ENCODE data around the gene DYNLL1. TPM values are rescaled to one million over a fixed set of nuclear protein-coding genes. Genes with fewer than 3 reads are reported as not detected.
A peak's percentile ranks its signal among the peaks of the same experiment; 100 is the strongest.
"Not testable (repeated sequence)": the region's sequence is repeated elsewhere in the genome, so short reads cannot be mapped to it uniquely, and the experiment has no call there.

DYNLL1 gene
- polyA plus RNA-seq (2013): 658 and 709 TPM in 2 replicates

DNA sequence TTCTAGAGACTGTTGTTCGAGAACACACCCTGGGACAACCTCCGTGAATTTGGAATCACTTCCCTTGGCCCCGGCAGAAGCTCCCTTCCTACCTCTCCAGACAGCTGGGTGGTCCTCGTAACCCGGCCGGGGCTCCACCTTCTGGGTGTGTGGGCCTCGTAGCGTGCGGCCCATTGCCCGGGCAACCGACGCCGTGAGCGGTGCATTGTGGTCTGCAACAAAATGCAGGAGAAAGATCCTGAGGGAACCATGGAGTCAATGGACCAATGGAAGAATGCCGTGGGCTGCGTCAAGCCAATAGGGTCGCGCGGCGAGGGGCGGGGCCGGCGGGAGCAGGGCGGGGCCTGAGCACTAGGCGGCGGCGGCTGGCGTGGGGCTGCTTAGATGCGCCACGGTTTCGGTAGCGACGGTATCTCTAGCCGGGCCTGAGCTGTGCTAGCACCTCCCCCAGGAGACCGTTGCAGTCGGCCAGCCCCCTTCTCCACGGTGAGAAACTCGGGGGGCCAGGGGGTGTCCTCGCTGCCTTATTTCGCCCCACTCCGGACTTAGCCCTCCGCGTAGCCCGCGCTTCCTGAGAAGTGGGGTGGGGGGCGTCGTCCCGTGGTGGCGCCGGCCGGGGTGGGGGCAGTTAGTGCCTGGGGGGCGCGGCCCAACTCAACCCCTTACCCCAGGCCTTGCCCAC, at the start of gene DYNLL1:
DYNLL1 (plus strand) TSS at position 383 of the 682 bp plus-strand sequence. CDS start 309 bp downstream, outside the sequence.
- H4K91ac ChIP-seq (ENCODE audit: low read depth, low read length): peak within 1 kb of the TSS; percentile 87
- peak within 1 kb of the TSS; percentile 77 for H4K12ac ChIP-seq (ENCODE audit: low read depth, low read length)
- peaks cover 2 to 6% of the 10 kb centered on the region in 2 experiments for H3K4me1 ChIP-seq (ENCODE audit: control insufficient read depth in 1 of 2, insufficient read depth in 2 of 2, low read length in 2 of 2)
- H3K4ac ChIP-seq (ENCODE audit: low read depth, low read length): peak within 1 kb of the TSS; percentile 94
- peak within 1 kb of the TSS; percentile 80 for H4K8ac ChIP-seq (ENCODE audit: low read depth, low read length)
- peak within 1 kb of the TSS; percentile 94 for H3K4me2 ChIP-seq (ENCODE audit: low read length)
- H3K4me3 ChIP-seq (ENCODE audit: low read depth, low read length): peak within 1 kb of the TSS; percentile 87
- H2BK12ac ChIP-seq (ENCODE audit: low read length): no peak within 1 kb of the TSS
- peak; percentile 93 to 99 for DNase-seq
- peak within 1 kb of the TSS; percentile 96 for H3K14ac ChIP-seq (ENCODE audit: low read length)
- peak within 1 kb of the TSS; percentile 68 for H3K27ac ChIP-seq (ENCODE audit: low read depth, low read length)
- no peaks in the 10 kb centered on the region for H3K27me3 ChIP-seq (ENCODE audit: insufficient read depth, low read length)
- peak within 1 kb of the TSS; percentile 93 for H2AFZ ChIP-seq (ENCODE audit: insufficient read depth, low read length, poor library complexity)
- H3K79me1 ChIP-seq (ENCODE audit: low read length): peaks cover 12% of the 10 kb centered on the region
- peak within 1 kb of the TSS; percentile 97 for H2AK5ac ChIP-seq (ENCODE audit: low read length)
- H3K79me2 ChIP-seq (ENCODE audit: control insufficient read depth, insufficient read depth, low read length, poor library complexity): peaks cover 13% of the 10 kb centered on the region
- peak within 1 kb of the TSS; percentile 95 for H3K9ac ChIP-seq (ENCODE audit: low read length)
- peak within 1 kb of the TSS; percentile 89 for H3K18ac ChIP-seq (ENCODE audit: low read length)
- WGBS (ENCODE audit: extremely low coverage, insufficient coverage, insufficient read length): no CpG with 5 or more reads among the region's 53 CpGs
- H3K36me3 ChIP-seq (ENCODE audit: control insufficient read depth in 1 of 2, insufficient read depth in 2 of 2, low read length in 2 of 2): peaks cover 8 to 20% of the 10 kb centered on the region in 2 experiments
- H2BK120ac ChIP-seq (ENCODE audit: insufficient read depth, low read length, poor library complexity): peak within 1 kb of the TSS; percentile 70
- no peak within 1 kb of the TSS for H3K23ac ChIP-seq (ENCODE audit: low read length)
- H3K9me3 ChIP-seq (ENCODE audit: insufficient read depth, low read depth, low read length): no peaks in the 10 kb centered on the region
- peak within 1 kb of the TSS; percentile 80 for H2BK5ac ChIP-seq (ENCODE audit: low read depth, low read length, poor library complexity)

DNA sequence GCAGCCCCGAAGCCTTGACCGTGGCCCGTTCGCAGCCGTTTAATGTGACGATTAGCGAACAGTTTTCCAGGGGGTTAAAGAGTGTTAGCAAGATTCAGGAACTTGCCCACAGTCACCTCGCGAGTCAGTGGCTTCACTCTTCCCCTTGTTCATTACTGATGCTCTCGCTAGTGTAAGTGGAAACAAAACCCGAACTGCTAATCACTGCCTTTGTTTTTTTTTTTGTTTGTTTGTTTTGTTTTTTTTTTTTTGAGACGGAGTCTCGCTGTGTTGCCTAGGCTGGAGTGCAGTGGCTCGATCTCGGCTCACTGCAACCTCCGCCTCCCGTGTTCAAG, 49.1 kb upstream of the DYNLL1 start:
- Histone ChIP-seq H4K12ac (ENCODE audit: low read depth, low read length) (peak overlapping the region; percentile 85), H4K91ac (ENCODE audit: low read depth, low read length) (peak overlapping the region; percentile 60), H3K4me3 (ENCODE audit: low read depth, low read length) (peak overlapping the region; percentile 83), H4K8ac (ENCODE audit: low read depth, low read length) (peak overlapping the region; percentile 93), H3K9ac (ENCODE audit: low read length) (peak overlapping the region; percentile 80), H3K18ac (ENCODE audit: low read length) (peak overlapping the region; percentile 62), H2AFZ (ENCODE audit: insufficient read depth, low read length, poor library complexity) (peak overlapping the region; percentile 17), H3K4ac (ENCODE audit: low read depth, low read length) (peak overlapping the region; percentile 81), H3K79me2 (ENCODE audit: control insufficient read depth, insufficient read depth, low read length, poor library complexity) (peaks cover 12% of the 10 kb centered on the region), H2BK5ac (ENCODE audit: low read depth, low read length, poor library complexity) (peak overlapping the region; percentile 42), H3K14ac (ENCODE audit: low read length) (peak overlapping the region; percentile 81), H3K27ac (ENCODE audit: low read depth, low read length) (peak overlapping the region; percentile 20), H3K4me2 (ENCODE audit: low read length) (peak overlapping the region; percentile 81), H3K36me3 (ENCODE audit: control insufficient read depth in 1 of 2, insufficient read depth in 2 of 2, low read length in 2 of 2) (peaks cover 5 to 27% of the 10 kb centered on the region in 2 experiments)
- H3K4me1 ChIP-seq (ENCODE audit: control insufficient read depth in 1 of 2, insufficient read depth in 2 of 2, low read length in 2 of 2); H2BK120ac ChIP-seq (ENCODE audit: insufficient read depth, low read length, poor library complexity); H2BK12ac ChIP-seq (ENCODE audit: low read length); H2AK5ac ChIP-seq (ENCODE audit: low read length); DNase-seq; H3K79me1 ChIP-seq (ENCODE audit: low read length); H3K9me3 ChIP-seq (ENCODE audit: insufficient read depth, low read depth, low read length); H3K23ac ChIP-seq (ENCODE audit: low read length); H3K27me3 ChIP-seq (ENCODE audit: insufficient read depth, low read length): not testable (repeated sequence)
- no CpG with 5 or more reads among the region's 17 CpGs for WGBS (ENCODE audit: extremely low coverage, insufficient coverage, insufficient read length)

DNA sequence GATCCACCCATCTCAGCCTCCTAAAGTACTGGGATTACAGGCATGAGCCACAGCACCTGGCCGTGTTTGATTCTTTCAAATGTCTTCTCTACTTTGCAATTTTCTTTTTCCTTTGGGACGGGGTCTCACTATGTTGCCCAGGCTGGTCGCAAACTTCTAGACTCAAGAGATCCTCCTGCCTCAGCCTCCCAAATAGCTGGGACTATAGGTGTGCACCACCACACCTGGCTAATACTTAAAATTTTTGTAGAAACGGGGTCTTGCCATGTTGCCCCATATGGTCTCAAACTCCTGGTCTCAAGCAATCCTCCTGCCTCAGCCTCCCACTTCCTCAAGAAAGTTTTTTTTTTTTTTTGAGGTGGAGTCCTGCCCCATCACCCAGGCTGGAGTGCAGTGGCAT, 47.9 kb upstream of the DYNLL1 start:
- no peak overlapping the region for H4K8ac ChIP-seq (ENCODE audit: low read depth, low read length)
- no peak overlapping the region for H3K4me2 ChIP-seq (ENCODE audit: low read length)
- H3K9me3 ChIP-seq (ENCODE audit: insufficient read depth, low read depth, low read length): no peaks in the 10 kb centered on the region
- no peak overlapping the region for H3K4me3 ChIP-seq (ENCODE audit: low read depth, low read length)
- no peak overlapping the region for H2AFZ ChIP-seq (ENCODE audit: insufficient read depth, low read length, poor library complexity)
- H2BK120ac ChIP-seq (ENCODE audit: insufficient read depth, low read length, poor library complexity): no peak overlapping the region
- WGBS (ENCODE audit: extremely low coverage, insufficient coverage, insufficient read length): no CpG with 5 or more reads among the region's 4 CpGs
- no peak overlapping the region for H3K23ac ChIP-seq (ENCODE audit: low read length)
- no peak overlapping the region for H3K14ac ChIP-seq (ENCODE audit: low read length)
- peaks cover 7% of the 10 kb centered on the region for H3K79me1 ChIP-seq (ENCODE audit: low read length)
- no peak overlapping the region for H2BK12ac ChIP-seq (ENCODE audit: low read length)
- peak overlapping the region; percentile 83 for H3K4ac ChIP-seq (ENCODE audit: low read depth, low read length)
- H3K9ac ChIP-seq (ENCODE audit: low read length): no peak overlapping the region
- H4K91ac ChIP-seq (ENCODE audit: low read depth, low read length): no peak overlapping the region
- no peaks in the 10 kb centered on the region for H3K27me3 ChIP-seq (ENCODE audit: insufficient read depth, low read length)
- H3K27ac ChIP-seq (ENCODE audit: low read depth, low read length): no peak overlapping the region
- H3K18ac ChIP-seq (ENCODE audit: low read length): no peak overlapping the region
- H3K36me3 ChIP-seq (ENCODE audit: control insufficient read depth in 1 of 2, insufficient read depth in 2 of 2, low read length in 2 of 2): peaks cover 7 to 33% of the 10 kb centered on the region in 2 experiments
- no peak overlapping the region for H4K12ac ChIP-seq (ENCODE audit: low read depth, low read length)
- H3K4me1 ChIP-seq (ENCODE audit: control insufficient read depth in 1 of 2, insufficient read depth in 2 of 2, low read length in 2 of 2): peaks cover 4 to 6% of the 10 kb centered on the region in 2 experiments
- peaks cover 12% of the 10 kb centered on the region for H3K79me2 ChIP-seq (ENCODE audit: control insufficient read depth, insufficient read depth, low read length, poor library complexity)
- no peak overlapping the region for H2BK5ac ChIP-seq (ENCODE audit: low read depth, low read length, poor library complexity)
- no peak overlapping the region for H2AK5ac ChIP-seq (ENCODE audit: low read length)
- DNase-seq: no peak

DNA sequence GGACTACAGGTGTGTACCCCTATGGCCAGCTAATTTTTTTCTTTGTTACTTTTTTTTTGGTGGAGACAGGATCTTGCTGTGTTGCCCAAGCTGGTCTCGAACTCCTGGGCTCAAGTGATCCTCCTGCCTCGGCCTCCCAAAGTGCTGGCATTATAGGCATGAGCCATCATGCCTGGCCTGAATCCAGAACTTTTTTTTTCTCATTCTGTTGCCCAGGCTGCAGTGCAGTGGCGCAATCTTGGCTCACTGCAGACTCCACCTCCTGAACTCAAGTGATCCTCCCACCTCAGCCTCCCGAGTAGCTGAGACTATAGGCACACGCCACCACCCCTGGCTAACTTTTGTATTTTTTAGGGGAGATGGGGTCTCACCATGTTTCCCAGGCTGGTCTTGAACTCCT, 43.4 kb upstream of the DYNLL1 start:
- H2BK5ac ChIP-seq (ENCODE audit: low read depth, low read length, poor library complexity); H2AFZ ChIP-seq (ENCODE audit: insufficient read depth, low read length, poor library complexity); H3K4ac ChIP-seq (ENCODE audit: low read depth, low read length); H4K91ac ChIP-seq (ENCODE audit: low read depth, low read length); H3K79me1 ChIP-seq (ENCODE audit: low read length); H3K9me3 ChIP-seq (ENCODE audit: insufficient read depth, low read depth, low read length); H3K79me2 ChIP-seq (ENCODE audit: control insufficient read depth, insufficient read depth, low read length, poor library complexity); H3K4me2 ChIP-seq (ENCODE audit: low read length); H4K8ac ChIP-seq (ENCODE audit: low read depth, low read length); H2BK120ac ChIP-seq (ENCODE audit: insufficient read depth, low read length, poor library complexity); H3K23ac ChIP-seq (ENCODE audit: low read length); H3K14ac ChIP-seq (ENCODE audit: low read length); H3K4me1 ChIP-seq (ENCODE audit: control insufficient read depth in 1 of 2, insufficient read depth in 2 of 2, low read length in 2 of 2); H3K4me3 ChIP-seq (ENCODE audit: low read depth, low read length); H3K9ac ChIP-seq (ENCODE audit: low read length); DNase-seq; H3K18ac ChIP-seq (ENCODE audit: low read length); H2AK5ac ChIP-seq (ENCODE audit: low read length); H4K12ac ChIP-seq (ENCODE audit: low read depth, low read length); H3K27ac ChIP-seq (ENCODE audit: low read depth, low read length); H3K27me3 ChIP-seq (ENCODE audit: insufficient read depth, low read length); H2BK12ac ChIP-seq (ENCODE audit: low read length): not testable (repeated sequence)
- WGBS (ENCODE audit: extremely low coverage, insufficient coverage, insufficient read length): no CpG with 5 or more reads among the region's 5 CpGs
- peaks cover 23 to 42% of the 10 kb centered on the region in 2 experiments for H3K36me3 ChIP-seq (ENCODE audit: control insufficient read depth in 1 of 2, insufficient read depth in 2 of 2, low read length in 2 of 2)
